Large intestine (tissue), 3 donors: ENCODE data around the gene PPA2. TPM values are rescaled to one million over a fixed set of nuclear protein-coding genes. Genes with fewer than 3 reads are reported as not detected.
A peak's percentile ranks its signal among the peaks of the same experiment; 100 is the strongest.

ENCODE experiments used
- DNase-seq, 2 donors: peaks; one replicate each; pipeline versions ENCODE4 v3.0.0 to v3.0.0-alpha.2; 2013
- H3K27ac ChIP-seq: one replicate; pipeline ENCODE4 v1.5.1; 2013; ENCODE audit warnings: low read length
- H3K27me3 ChIP-seq: 2 replicates; pipeline ENCODE4 v1.6.1; 2013; ENCODE audit warnings: low read length; ENCODE audit not compliant: control insufficient read depth, insufficient read depth
- H3K36me3 ChIP-seq: 2 replicates; pipeline ENCODE4 v1.6.1; 2013; ENCODE audit warnings: low read length; ENCODE audit not compliant: control insufficient read depth, insufficient read depth
- H3K4me1 ChIP-seq: one replicate; pipeline ENCODE4 v1.6.1; 2013; ENCODE audit warnings: low read length; ENCODE audit not compliant: control insufficient read depth, insufficient read depth
- H3K4me3 ChIP-seq: one replicate; pipeline ENCODE4 v1.5.1; 2013; ENCODE audit warnings: low read length
- H3K9me3 ChIP-seq: one replicate; pipeline ENCODE4 v1.6.1; 2013; ENCODE audit warnings: mild to moderate bottlenecking, low read depth, low read length, moderate library complexity; ENCODE audit not compliant: control insufficient read depth
- WGBS: methylation state at CpG from one replicate; pipeline ENCODE4 v1.1.5; 2013; ENCODE audit warnings: low lambda C conversion rate; ENCODE audit not compliant: insufficient coverage; 5-methylcytosine and 5-hydroxymethylcytosine counted together
- polyA plus RNA-seq: library from polyadenylated mRNA; unstranded; fragments of 120-200 nt; gene quantifications from one replicate; pipeline ENCODE4 v1.2.1, GENCODE V29; 2013

Gene PPA2
- polyA plus RNA-seq, 1 donor = 96.4 TPM

GRCh38 chr4:105436414-105436813 is 37.4 kb downstream of the PPA2 start:
- Histone ChIP-seq H3K27me3 (no peaks in the 10 kb centered on the region), H3K27ac (no peak overlapping the region), H3K4me3 (no peak overlapping the region), H3K9me3 (peaks cover 12% of the 10 kb centered on the region), H3K4me1 (no peaks in the 10 kb centered on the region), H3K36me3 (peaks cover 42% of the 10 kb centered on the region)
- DNase-seq = no peak

- 100% methylated on average over 1 of the region's 3 CpGs for WGBS
- H3K4me3 ChIP-seq = no peak overlapping the region
- H3K9me3 ChIP-seq = peaks cover 12% of the 10 kb centered on the region
- DNase-seq = no peak
- peaks cover 42% of the 10 kb centered on the region for H3K36me3 ChIP-seq
- no peaks in the 10 kb centered on the region for H3K27me3 ChIP-seq
- no peak overlapping the region for H3K27ac ChIP-seq
- no peaks in the 10 kb centered on the region for H3K4me1 ChIP-seq
Observed at GRCh38 chr4:105434940-105435339, 38.9 kb downstream of the PPA2 start.

GRCh38 chr4:105433421-105433820 is 40.4 kb downstream of the PPA2 start:
- no peak overlapping the region for H3K27ac ChIP-seq
- H3K27me3 ChIP-seq = no peaks in the 10 kb centered on the region
- WGBS = 88% methylated on average over 1 of the region's 3 CpGs
- no peaks in the 10 kb centered on the region for H3K4me1 ChIP-seq
- H3K36me3 ChIP-seq = peaks cover 44% of the 10 kb centered on the region
- H3K9me3 ChIP-seq = peaks cover 12% of the 10 kb centered on the region
- no peak overlapping the region for H3K4me3 ChIP-seq
- no peak for DNase-seq

- no peaks in the 10 kb centered on the region for H3K4me1 ChIP-seq
- H3K36me3 ChIP-seq = peaks cover 44% of the 10 kb centered on the region
- WGBS = 100% methylated on average over 1 of the region's 4 CpGs
- no peaks in the 10 kb centered on the region for H3K27me3 ChIP-seq
- peaks cover 12% of the 10 kb centered on the region for H3K9me3 ChIP-seq
- H3K27ac ChIP-seq = no peak overlapping the region
- DNase-seq = no peak
- H3K4me3 ChIP-seq = no peak overlapping the region
Observed at GRCh38 chr4:105432438-105432837, 41.4 kb downstream of the PPA2 start.

GRCh38 chr4:105430811-105431210 is 43.1 kb downstream of the PPA2 start:
- peaks cover 42% of the 10 kb centered on the region for H3K36me3 ChIP-seq
- peaks cover 12% of the 10 kb centered on the region for H3K9me3 ChIP-seq
- H3K4me1 ChIP-seq = no peaks in the 10 kb centered on the region
- WGBS = no CpG with 5 or more reads among the region's 1 CpG
- H3K27me3 ChIP-seq = no peaks in the 10 kb centered on the region
- no peak overlapping the region for H3K4me3 ChIP-seq
- no peak for DNase-seq
- no peak overlapping the region for H3K27ac ChIP-seq

- DNase-seq = no peak
- Histone ChIP-seq H3K27ac (no peak overlapping the region), H3K36me3 (peaks cover 23% of the 10 kb centered on the region), H3K9me3 (peaks cover 10% of the 10 kb centered on the region), H3K4me1 (peaks cover 4% of the 10 kb centered on the region), H3K27me3 (no peaks in the 10 kb centered on the region), H3K4me3 (no peak overlapping the region)
- WGBS = no CpG with 5 or more reads among the region's 12 CpGs
Observed at GRCh38 chr4:105426187-105426897, 47.5 kb downstream of the PPA2 start.

GRCh38 chr4:105422207-105422920 is 51.5 kb downstream of the PPA2 start:
- WGBS = 80% methylated on average over 1 of the region's 3 CpGs
- H3K27me3 ChIP-seq = no peaks in the 10 kb centered on the region
- H3K36me3 ChIP-seq = peaks cover 26% of the 10 kb centered on the region
- no peak overlapping the region for H3K27ac ChIP-seq
- no peak overlapping the region for H3K4me3 ChIP-seq
- DNase-seq = peak in 1 of 2 donors; percentile 31
- H3K4me1 ChIP-seq = peaks cover 4% of the 10 kb centered on the region
- H3K9me3 ChIP-seq = peaks cover 10% of the 10 kb centered on the region

- no peaks in the 10 kb centered on the region for H3K9me3 ChIP-seq
- no peak overlapping the region for H3K27ac ChIP-seq
- H3K36me3 ChIP-seq = peaks cover 23% of the 10 kb centered on the region
- peak; percentile 67 to 82 for DNase-seq
- H3K4me1 ChIP-seq = peaks cover 4% of the 10 kb centered on the region
- H3K27me3 ChIP-seq = no peaks in the 10 kb centered on the region
- 100% methylated on average over 1 of the region's 5 CpGs for WGBS
- H3K4me3 ChIP-seq = no peak overlapping the region
Observed at GRCh38 chr4:105417624-105418023, 56.2 kb downstream of the PPA2 start.

- H3K4me3 ChIP-seq = no peak overlapping the region
- H3K4me1 ChIP-seq = no peaks in the 10 kb centered on the region
- no peaks in the 10 kb centered on the region for H3K27me3 ChIP-seq
- H3K36me3 ChIP-seq = peaks cover 22% of the 10 kb centered on the region
- WGBS = no CpG with 5 or more reads among the region's 12 CpGs
- DNase-seq = no peak
- H3K9me3 ChIP-seq = no peaks in the 10 kb centered on the region
- no peak overlapping the region for H3K27ac ChIP-seq
Observed at GRCh38 chr4:105415281-105415744, 58.5 kb downstream of the PPA2 start.

GRCh38 chr4:105414316-105414715 is 59.5 kb downstream of the PPA2 start:
- no peak overlapping the region for H3K27ac ChIP-seq
- no CpG with 5 or more reads among the region's 15 CpGs for WGBS
- H3K27me3 ChIP-seq = no peaks in the 10 kb centered on the region
- no peaks in the 10 kb centered on the region for H3K9me3 ChIP-seq
- no peak overlapping the region for H3K4me3 ChIP-seq
- H3K36me3 ChIP-seq = peaks cover 18% of the 10 kb centered on the region
- no peak for DNase-seq
- no peaks in the 10 kb centered on the region for H3K4me1 ChIP-seq
